WTC11 (cell line): ENCODE data around the gene PIK3R1. TPM values are rescaled to one million over a fixed set of nuclear protein-coding genes. Genes with fewer than 3 reads are reported as not detected.

Experiments used
- ATAC-seq: fragments of 200-7000 bp; cut with Tn5 transposase; 2 replicates; pipeline ENCODE4 v1.10.0; 2021; ENCODE audit warnings: mild to moderate bottlenecking, moderate library complexity
- CTCF ChIA-PET: fragments of 300-600 bp; sonication (Branson Sonifier 250); formaldehyde crosslinking; loops from one replicate; lab custom pipeline; 2021; ENCODE audit warnings: antibody characterized with exemption; lab: Charles Lee
- POLR2A ChIA-PET: fragments of 350-600 bp; sonication (Branson Sonifier 250); formaldehyde crosslinking; loops from one replicate; lab custom pipeline; 2021; ENCODE audit warnings: antibody characterized with exemption; lab: Charles Lee
- DNase-seq: peaks from one replicate; pipeline ENCODE4 v3.0.0; 2021; ENCODE audit warnings: low spot score
- H3K27ac Mint-ChIP-seq: 2 replicates; pipeline ENCODE4 v1.8.0; 2021; ENCODE audit warnings: mixed read lengths
- H3K27me3 Mint-ChIP-seq: 2 replicates; pipeline ENCODE4 v1.8.0; 2021; ENCODE audit warnings: low read depth, mild to moderate bottlenecking, moderate library complexity, mixed read lengths
- H3K36me3 Mint-ChIP-seq: 2 replicates; pipeline ENCODE4 v1.8.0; 2021; ENCODE audit warnings: mixed read lengths
- H3K4me1 Mint-ChIP-seq: 2 replicates; pipeline ENCODE4 v1.8.0; 2022; ENCODE audit warnings: mixed read lengths
- H3K4me3 Mint-ChIP-seq: 2 replicates; pipeline ENCODE4 v1.8.0; 2021; ENCODE audit warnings: mild to moderate bottlenecking, moderate library complexity, mixed read lengths
- H3K9me3 Mint-ChIP-seq: 2 replicates; pipeline ENCODE4 v1.8.0; 2021; ENCODE audit warnings: mixed read lengths
- ATF1 ChIP-seq: sonication (generic); formaldehyde crosslinking; IDR thresholded peaks from 2 replicates; pipeline ENCODE4 v1.8.1; 2023; ENCODE audit warnings: mild to moderate bottlenecking, moderate library complexity, missing genetic modification reagents
- ESRRA ChIP-seq: sonication (generic); formaldehyde crosslinking; IDR thresholded peaks from 2 replicates; pipeline ENCODE4 v1.8.1; 2022; ENCODE audit warnings: mild to moderate bottlenecking, missing genetic modification reagents, borderline replicate concordance
- GRHL2 ChIP-seq: fragments of 250-450 bp; sonication (Bioruptor Pico); IDR thresholded peaks from 2 replicates; pipeline ENCODE4 v1.8.0; 2022; ENCODE audit warnings: mild to moderate bottlenecking, moderate library complexity; ENCODE audit not compliant: insufficient replicate concordance, severe bottlenecking
- HMGA2 ChIP-seq: fragments of 250-450 bp; sonication (Bioruptor Pico); IDR thresholded peaks from 2 replicates; pipeline ENCODE4 v1.4.0; 2021; ENCODE audit warnings: mild to moderate bottlenecking, moderate library complexity
- JAZF1 ChIP-seq: fragments of 250-450 bp; sonication (Bioruptor Pico); IDR thresholded peaks from 2 replicates; pipeline ENCODE4 v1.9.0; 2021; ENCODE audit warnings: moderate library complexity, mild to moderate bottlenecking, inconsistent platforms
- NFE2L1 ChIP-seq: sonication (generic); formaldehyde crosslinking; IDR thresholded peaks from 2 replicates; pipeline ENCODE4 v1.8.1; 2023; ENCODE audit warnings: missing genetic modification reagents
- PRRX2 ChIP-seq: fragments of 250-450 bp; sonication (Bioruptor Pico); IDR thresholded peaks from 2 replicates; pipeline ENCODE4 v1.8.0; 2021; ENCODE audit warnings: mild to moderate bottlenecking
- RORB ChIP-seq: fragments of 250-450 bp; sonication (Bioruptor Pico); IDR thresholded peaks from 2 replicates; pipeline ENCODE4 v1.9.0; 2021; ENCODE audit warnings: mild to moderate bottlenecking
- SP1 ChIP-seq: sonication (generic); formaldehyde crosslinking; conservative IDR thresholded peaks from 2 replicates; pipeline ENCODE4 v1.8.1; 2022; ENCODE audit warnings: missing genetic modification reagents
- ZBTB21 ChIP-seq: sonication (generic); formaldehyde crosslinking; IDR thresholded peaks from 2 replicates; pipeline ENCODE4 v1.8.1; 2023; ENCODE audit warnings: mild to moderate bottlenecking, missing genetic modification reagents, borderline replicate concordance
- ZNF423 ChIP-seq: fragments of 250-450 bp; sonication (Bioruptor Pico); IDR thresholded peaks from 2 replicates; pipeline ENCODE4 v2.1.2; 2022; ENCODE audit warnings: mild to moderate bottlenecking, moderate library complexity
- ZNF671 ChIP-seq: fragments of 250-450 bp; sonication (Bioruptor Pico); IDR thresholded peaks from 2 replicates; pipeline ENCODE4 v1.8.0; 2021; ENCODE audit warnings: mild to moderate bottlenecking
- total RNA-seq: library from RNA; stranded (reverse); gene quantifications from 3 replicates; pipeline ENCODE4 v1.2.3, GENCODE V29; 2021
- TF ChIP-seq, protein P1 (sequence below): sonication (generic); formaldehyde crosslinking; IDR thresholded peaks from 2 replicates; pipeline ENCODE4 v1.8.1; 2023; ENCODE audit warnings: mild to moderate bottlenecking, missing genetic modification reagents
- TF ChIP-seq, protein P2 (sequence below): sonication (generic); formaldehyde crosslinking; IDR thresholded peaks from 2 replicates; pipeline ENCODE4 v1.8.1; 2022; ENCODE audit warnings: low read depth, mild to moderate bottlenecking, moderate library complexity, missing genetic modification reagents, borderline replicate concordance
- TF ChIP-seq, protein P3 (sequence below): fragments of 250-450 bp; sonication (Bioruptor Pico); IDR thresholded peaks from 2 replicates; pipeline ENCODE4 v1.9.0; 2021; ENCODE audit warnings: moderate library complexity, mild to moderate bottlenecking, inconsistent platforms, borderline replicate concordance
- TF ChIP-seq, protein P4 (sequence below): sonication (generic); formaldehyde crosslinking; IDR thresholded peaks from 2 replicates; pipeline ENCODE4 v1.8.1; 2023; ENCODE audit warnings: mild to moderate bottlenecking, missing genetic modification reagents, moderate library complexity
- TF ChIP-seq, protein P5 (sequence below): fragments of 200-600 bp; IDR thresholded peaks from 2 replicates; pipeline ENCODE4 v1.8.0; 2022; ENCODE audit warnings: antibody characterized with exemption
- TF ChIP-seq, protein P6 (sequence below): sonication (generic); formaldehyde crosslinking; IDR thresholded peaks from 2 replicates; pipeline ENCODE4 v1.8.1; 2022; ENCODE audit warnings: mild to moderate bottlenecking, moderate library complexity, missing genetic modification reagents
- TF ChIP-seq, protein P7 (sequence below): sonication (generic); formaldehyde crosslinking; IDR thresholded peaks from 2 replicates; pipeline ENCODE4 v1.8.0; 2023; ENCODE audit warnings: missing genetic modification reagents, mild to moderate bottlenecking, borderline replicate concordance

PIK3R1 gene
- total RNA-seq, 1 experiment from 2014 or later, result 11.3 TPM

DNA sequence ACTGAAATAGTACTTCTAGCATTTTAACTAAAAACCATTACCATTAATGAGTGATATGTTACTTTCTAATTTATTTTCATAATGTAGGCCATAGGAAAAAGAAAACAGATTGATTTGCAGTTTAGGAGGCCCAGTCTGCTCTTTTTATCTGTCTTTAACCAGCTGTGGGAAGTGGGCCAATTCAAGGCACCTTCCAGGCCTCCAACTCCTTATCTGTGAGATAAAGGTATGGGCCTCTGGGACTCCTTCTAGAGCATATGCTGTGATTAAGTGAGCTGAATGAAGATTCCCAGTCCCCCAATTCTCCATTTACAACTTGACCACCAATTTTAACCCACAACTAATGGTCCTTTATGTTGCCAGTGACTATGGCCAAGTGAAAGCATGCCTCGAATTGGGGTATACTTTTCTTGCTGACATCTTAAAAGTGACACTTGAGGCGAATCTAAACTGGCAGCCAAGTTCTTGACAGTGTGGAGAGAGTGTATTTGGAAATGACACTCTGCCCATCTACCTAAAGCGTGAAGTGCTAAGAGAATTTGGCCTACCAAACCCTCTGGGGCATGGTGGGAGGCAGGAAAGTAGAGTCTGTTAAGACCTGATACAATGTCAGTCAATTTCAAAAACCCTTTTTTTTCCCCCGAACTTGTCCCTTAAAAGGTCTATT is 88.3 kb downstream of the PIK3R1 start:
- H3K9me3 Mint-ChIP-seq, result no peaks in the 10 kb centered on the region
- DNase-seq, result no peak
- H3K4me1 Mint-ChIP-seq, result peaks cover 8% of the 10 kb centered on the region
- ATAC-seq, result no peak
- H3K4me3 Mint-ChIP-seq, result no peak overlapping the region
- no peak overlapping the region for H3K27ac Mint-ChIP-seq
- TF ChIP-seq, protein P1, sequence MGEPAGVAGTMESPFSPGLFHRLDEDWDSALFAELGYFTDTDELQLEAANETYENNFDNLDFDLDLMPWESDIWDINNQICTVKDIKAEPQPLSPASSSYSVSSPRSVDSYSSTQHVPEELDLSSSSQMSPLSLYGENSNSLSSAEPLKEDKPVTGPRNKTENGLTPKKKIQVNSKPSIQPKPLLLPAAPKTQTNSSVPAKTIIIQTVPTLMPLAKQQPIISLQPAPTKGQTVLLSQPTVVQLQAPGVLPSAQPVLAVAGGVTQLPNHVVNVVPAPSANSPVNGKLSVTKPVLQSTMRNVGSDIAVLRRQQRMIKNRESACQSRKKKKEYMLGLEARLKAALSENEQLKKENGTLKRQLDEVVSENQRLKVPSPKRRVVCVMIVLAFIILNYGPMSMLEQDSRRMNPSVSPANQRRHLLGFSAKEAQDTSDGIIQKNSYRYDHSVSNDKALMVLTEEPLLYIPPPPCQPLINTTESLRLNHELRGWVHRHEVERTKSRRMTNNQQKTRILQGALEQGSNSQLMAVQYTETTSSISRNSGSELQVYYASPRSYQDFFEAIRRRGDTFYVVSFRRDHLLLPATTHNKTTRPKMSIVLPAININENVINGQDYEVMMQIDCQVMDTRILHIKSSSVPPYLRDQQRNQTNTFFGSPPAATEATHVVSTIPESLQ (CRISPR knock-in tag), result no peak
- CTCF ChIA-PET, result no interaction called here
- peaks cover 4% of the 10 kb centered on the region; the same call in 1 of the 2 replicates for H3K36me3 Mint-ChIP-seq
- no peaks in the 10 kb centered on the region for H3K27me3 Mint-ChIP-seq
- POLR2A ChIA-PET, result no interaction called here

DNA sequence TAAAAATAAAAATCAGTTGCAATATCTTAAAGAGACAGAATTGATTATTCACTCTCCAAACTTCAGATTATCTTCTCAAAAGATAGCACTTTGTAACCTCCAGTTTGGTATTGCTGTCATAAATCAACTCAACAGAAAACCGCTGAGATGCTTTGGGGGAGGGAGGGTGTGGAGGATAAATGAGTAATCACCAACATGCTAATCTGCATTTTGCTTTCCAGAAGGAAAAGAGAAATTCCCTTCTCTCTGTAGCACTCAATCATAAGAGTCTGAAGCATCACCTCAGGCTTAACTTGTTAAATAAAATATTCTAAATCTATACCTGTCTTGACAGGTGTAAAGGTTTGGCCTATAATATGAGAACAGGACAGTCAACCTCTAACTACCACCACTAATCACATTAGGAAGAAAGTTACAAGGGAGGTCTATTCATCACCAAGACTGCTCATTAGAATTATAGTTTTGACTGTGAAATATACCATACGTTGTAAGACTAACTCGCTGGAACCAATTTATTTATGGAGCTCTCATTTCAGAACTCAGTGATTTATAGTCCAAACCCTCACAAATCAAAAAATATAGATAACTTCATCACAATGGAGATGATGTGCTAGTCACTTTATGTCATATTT is 89.0 kb downstream of the PIK3R1 start:
- ATAC-seq, result no peak
- TF ChIP-seq JAZF1 (CRISPR knock-in tag) (no peak), NFE2L1 (CRISPR knock-in tag) (no peak), ZNF423 (CRISPR knock-in tag) (no peak), ZBTB21 (CRISPR knock-in tag) (no peak), HMGA2 (no peak), ZNF671 (CRISPR knock-in tag) (no peak), GRHL2 (CRISPR knock-in tag) (no peak), PRRX2 (CRISPR knock-in tag) (no peak), ATF1 (CRISPR knock-in tag) (no peak), ESRRA (CRISPR knock-in tag) (no peak), SP1 (CRISPR knock-in tag) (no peak), RORB (CRISPR knock-in tag) (no peak)
- TF ChIP-seq, protein P2, sequence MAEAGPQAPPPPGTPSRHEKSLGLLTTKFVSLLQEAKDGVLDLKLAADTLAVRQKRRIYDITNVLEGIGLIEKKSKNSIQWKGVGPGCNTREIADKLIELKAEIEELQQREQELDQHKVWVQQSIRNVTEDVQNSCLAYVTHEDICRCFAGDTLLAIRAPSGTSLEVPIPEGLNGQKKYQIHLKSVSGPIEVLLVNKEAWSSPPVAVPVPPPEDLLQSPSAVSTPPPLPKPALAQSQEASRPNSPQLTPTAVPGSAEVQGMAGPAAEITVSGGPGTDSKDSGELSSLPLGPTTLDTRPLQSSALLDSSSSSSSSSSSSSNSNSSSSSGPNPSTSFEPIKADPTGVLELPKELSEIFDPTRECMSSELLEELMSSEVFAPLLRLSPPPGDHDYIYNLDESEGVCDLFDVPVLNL (CRISPR knock-in tag), result no peak
- TF ChIP-seq, protein P3, sequence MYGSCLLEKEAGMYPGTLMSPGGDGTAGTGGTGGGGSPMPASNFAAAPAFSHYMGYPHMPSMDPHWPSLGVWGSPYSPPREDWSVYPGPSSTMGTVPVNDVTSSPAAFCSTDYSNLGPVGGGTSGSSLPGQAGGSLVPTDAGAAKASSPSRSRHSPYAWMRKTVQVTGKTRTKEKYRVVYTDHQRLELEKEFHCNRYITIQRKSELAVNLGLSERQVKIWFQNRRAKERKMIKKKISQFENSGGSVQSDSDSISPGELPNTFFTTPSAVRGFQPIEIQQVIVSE (CRISPR knock-in tag), result no peak
- TF ChIP-seq, protein P4, sequence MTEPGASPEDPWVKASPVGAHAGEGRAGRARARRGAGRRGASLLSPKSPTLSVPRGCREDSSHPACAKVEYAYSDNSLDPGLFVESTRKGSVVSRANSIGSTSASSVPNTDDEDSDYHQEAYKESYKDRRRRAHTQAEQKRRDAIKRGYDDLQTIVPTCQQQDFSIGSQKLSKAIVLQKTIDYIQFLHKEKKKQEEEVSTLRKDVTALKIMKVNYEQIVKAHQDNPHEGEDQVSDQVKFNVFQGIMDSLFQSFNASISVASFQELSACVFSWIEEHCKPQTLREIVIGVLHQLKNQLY (CRISPR knock-in tag), result no peak
- TF ChIP-seq, protein P5, sequence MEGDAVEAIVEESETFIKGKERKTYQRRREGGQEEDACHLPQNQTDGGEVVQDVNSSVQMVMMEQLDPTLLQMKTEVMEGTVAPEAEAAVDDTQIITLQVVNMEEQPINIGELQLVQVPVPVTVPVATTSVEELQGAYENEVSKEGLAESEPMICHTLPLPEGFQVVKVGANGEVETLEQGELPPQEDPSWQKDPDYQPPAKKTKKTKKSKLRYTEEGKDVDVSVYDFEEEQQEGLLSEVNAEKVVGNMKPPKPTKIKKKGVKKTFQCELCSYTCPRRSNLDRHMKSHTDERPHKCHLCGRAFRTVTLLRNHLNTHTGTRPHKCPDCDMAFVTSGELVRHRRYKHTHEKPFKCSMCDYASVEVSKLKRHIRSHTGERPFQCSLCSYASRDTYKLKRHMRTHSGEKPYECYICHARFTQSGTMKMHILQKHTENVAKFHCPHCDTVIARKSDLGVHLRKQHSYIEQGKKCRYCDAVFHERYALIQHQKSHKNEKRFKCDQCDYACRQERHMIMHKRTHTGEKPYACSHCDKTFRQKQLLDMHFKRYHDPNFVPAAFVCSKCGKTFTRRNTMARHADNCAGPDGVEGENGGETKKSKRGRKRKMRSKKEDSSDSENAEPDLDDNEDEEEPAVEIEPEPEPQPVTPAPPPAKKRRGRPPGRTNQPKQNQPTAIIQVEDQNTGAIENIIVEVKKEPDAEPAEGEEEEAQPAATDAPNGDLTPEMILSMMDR, result no peak
- TF ChIP-seq, protein P6, sequence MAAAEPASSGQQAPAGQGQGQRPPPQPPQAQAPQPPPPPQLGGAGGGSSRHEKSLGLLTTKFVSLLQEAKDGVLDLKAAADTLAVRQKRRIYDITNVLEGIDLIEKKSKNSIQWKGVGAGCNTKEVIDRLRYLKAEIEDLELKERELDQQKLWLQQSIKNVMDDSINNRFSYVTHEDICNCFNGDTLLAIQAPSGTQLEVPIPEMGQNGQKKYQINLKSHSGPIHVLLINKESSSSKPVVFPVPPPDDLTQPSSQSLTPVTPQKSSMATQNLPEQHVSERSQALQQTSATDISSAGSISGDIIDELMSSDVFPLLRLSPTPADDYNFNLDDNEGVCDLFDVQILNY (CRISPR knock-in tag), result no peak
- TF ChIP-seq, protein P7, sequence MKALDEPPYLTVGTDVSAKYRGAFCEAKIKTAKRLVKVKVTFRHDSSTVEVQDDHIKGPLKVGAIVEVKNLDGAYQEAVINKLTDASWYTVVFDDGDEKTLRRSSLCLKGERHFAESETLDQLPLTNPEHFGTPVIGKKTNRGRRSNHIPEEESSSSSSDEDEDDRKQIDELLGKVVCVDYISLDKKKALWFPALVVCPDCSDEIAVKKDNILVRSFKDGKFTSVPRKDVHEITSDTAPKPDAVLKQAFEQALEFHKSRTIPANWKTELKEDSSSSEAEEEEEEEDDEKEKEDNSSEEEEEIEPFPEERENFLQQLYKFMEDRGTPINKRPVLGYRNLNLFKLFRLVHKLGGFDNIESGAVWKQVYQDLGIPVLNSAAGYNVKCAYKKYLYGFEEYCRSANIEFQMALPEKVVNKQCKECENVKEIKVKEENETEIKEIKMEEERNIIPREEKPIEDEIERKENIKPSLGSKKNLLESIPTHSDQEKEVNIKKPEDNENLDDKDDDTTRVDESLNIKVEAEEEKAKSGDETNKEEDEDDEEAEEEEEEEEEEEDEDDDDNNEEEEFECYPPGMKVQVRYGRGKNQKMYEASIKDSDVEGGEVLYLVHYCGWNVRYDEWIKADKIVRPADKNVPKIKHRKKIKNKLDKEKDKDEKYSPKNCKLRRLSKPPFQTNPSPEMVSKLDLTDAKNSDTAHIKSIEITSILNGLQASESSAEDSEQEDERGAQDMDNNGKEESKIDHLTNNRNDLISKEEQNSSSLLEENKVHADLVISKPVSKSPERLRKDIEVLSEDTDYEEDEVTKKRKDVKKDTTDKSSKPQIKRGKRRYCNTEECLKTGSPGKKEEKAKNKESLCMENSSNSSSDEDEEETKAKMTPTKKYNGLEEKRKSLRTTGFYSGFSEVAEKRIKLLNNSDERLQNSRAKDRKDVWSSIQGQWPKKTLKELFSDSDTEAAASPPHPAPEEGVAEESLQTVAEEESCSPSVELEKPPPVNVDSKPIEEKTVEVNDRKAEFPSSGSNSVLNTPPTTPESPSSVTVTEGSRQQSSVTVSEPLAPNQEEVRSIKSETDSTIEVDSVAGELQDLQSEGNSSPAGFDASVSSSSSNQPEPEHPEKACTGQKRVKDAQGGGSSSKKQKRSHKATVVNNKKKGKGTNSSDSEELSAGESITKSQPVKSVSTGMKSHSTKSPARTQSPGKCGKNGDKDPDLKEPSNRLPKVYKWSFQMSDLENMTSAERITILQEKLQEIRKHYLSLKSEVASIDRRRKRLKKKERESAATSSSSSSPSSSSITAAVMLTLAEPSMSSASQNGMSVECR (CRISPR knock-in tag), result no peak
- CTCF ChIA-PET, result no interaction called here

More for the DNA sequence above, 89.0 kb downstream of the PIK3R1 start:
- POLR2A ChIA-PET, result no interaction called here
- DNase-seq, result no peak
- Mint-ChIP-seq H3K36me3 (no peaks in the 10 kb centered on the region), H3K9me3 (no peaks in the 10 kb centered on the region), H3K27ac (no peak overlapping the region), H3K4me1 (0 out of 2 replicates have a peak, but pooled peaks cover 3% of the 10 kb centered on the region), H3K4me3 (no peak overlapping the region), H3K27me3 (no peaks in the 10 kb centered on the region)
